Astrocyte (in vitro differentiated cells and primary cell): ENCODE data around the gene MAS1L. TPM values are rescaled to one million over a fixed set of nuclear protein-coding genes. Genes with fewer than 3 reads are reported as not detected.

Source experiments
- DNase-seq: peaks from one replicate; pipeline ENCODE4 v3.0.0-alpha.2; 2010; ENCODE audit warnings: low read depth
- FAIRE-seq: peaks from 2 replicates; lab custom pipeline; 2011; peaks lifted over from hg19 to GRCh38; lab: Jason Lieb, UNC
- H2AFZ ChIP-seq: 2 replicates; pipeline ENCODE4 v1.6.0; 2012; ENCODE audit warnings: low read depth, low read length, inconsistent platforms
- H3K27ac ChIP-seq: 2 replicates; pipeline ENCODE4 v1.5.1; 2011; ENCODE audit warnings: low read depth, low read length, inconsistent platforms
- H3K27me3 ChIP-seq: 2 replicates; pipeline ENCODE4 v1.6.0; 2011; ENCODE audit warnings: low read length, inconsistent platforms; ENCODE audit not compliant: insufficient read depth
- H3K36me3 ChIP-seq: 2 replicates; pipeline ENCODE4 v1.5.1; 2011; ENCODE audit warnings: low read length, inconsistent platforms; ENCODE audit not compliant: insufficient read depth
- H3K4me1 ChIP-seq: 2 replicates; pipeline ENCODE4 v1.5.1; 2011; ENCODE audit warnings: low read length, inconsistent platforms; ENCODE audit not compliant: insufficient read depth
- H3K4me2 ChIP-seq: 2 replicates; pipeline ENCODE4 v1.6.0; 2012; ENCODE audit warnings: low read length, inconsistent platforms
- H3K4me3 ChIP-seq: 2 replicates; pipeline ENCODE4 v1.5.1; 2011; ENCODE audit warnings: low read depth, mild to moderate bottlenecking, low read length, inconsistent platforms; ENCODE audit not compliant: insufficient read depth
- H3K79me2 ChIP-seq: 2 replicates; pipeline ENCODE4 v1.6.0; 2012; ENCODE audit warnings: mild to moderate bottlenecking, low read length, inconsistent platforms; ENCODE audit not compliant: insufficient read depth
- H3K9ac ChIP-seq: 2 replicates; pipeline ENCODE4 v1.6.0; 2012; ENCODE audit warnings: mild to moderate bottlenecking, low read length, inconsistent platforms
- H3K9me3 ChIP-seq: 2 replicates; pipeline ENCODE4 v1.5.1; 2012; ENCODE audit warnings: low read depth, mild to moderate bottlenecking, low read length, inconsistent platforms; ENCODE audit not compliant: insufficient read depth
- H4K20me1 ChIP-seq: 2 replicates; pipeline ENCODE4 v1.6.0; 2012; ENCODE audit warnings: low read length, inconsistent platforms; ENCODE audit not compliant: insufficient read depth
- H3K27ac Mint-ChIP-seq: one replicate; pipeline ENCODE4 v1.8.0; 2021; ENCODE audit warnings: mild to moderate bottlenecking, mixed read lengths; ENCODE audit not compliant: unreplicated experiment
- H3K27me3 Mint-ChIP-seq: one replicate; pipeline ENCODE4 v1.8.0; 2021; ENCODE audit warnings: low read depth, mixed read lengths; ENCODE audit not compliant: unreplicated experiment
- H3K36me3 Mint-ChIP-seq: one replicate; pipeline ENCODE4 v1.8.0; 2021; ENCODE audit warnings: low read depth, mixed read lengths; ENCODE audit not compliant: unreplicated experiment
- H3K4me1 Mint-ChIP-seq: one replicate; pipeline ENCODE4 v1.8.0; 2021; ENCODE audit warnings: low read depth, mixed read lengths; ENCODE audit not compliant: unreplicated experiment
- H3K4me3 Mint-ChIP-seq: one replicate; pipeline ENCODE4 v1.8.0; 2021; ENCODE audit warnings: mild to moderate bottlenecking, moderate library complexity, mixed read lengths; ENCODE audit not compliant: unreplicated experiment
- H3K9me3 Mint-ChIP-seq: one replicate; pipeline ENCODE4 v1.8.0; 2021; ENCODE audit warnings: mild to moderate bottlenecking, mixed read lengths; ENCODE audit not compliant: unreplicated experiment
- CTCF ChIP-seq: IDR thresholded peaks from 2 replicates; pipeline ENCODE4 v1.5.1; 2011; ENCODE audit warnings: low read depth, mild to moderate bottlenecking, inconsistent platforms, low read length, moderate library complexity; ENCODE audit not compliant: insufficient read depth
- EZH2 ChIP-seq: IDR thresholded peaks from 2 replicates; pipeline ENCODE4 v1.6.1; 2012; ENCODE audit warnings: mild to moderate bottlenecking, low read length, inconsistent platforms; ENCODE audit not compliant: insufficient read depth
- total RNA-seq: library from RNA; stranded (reverse); gene quantifications from 2 replicates; pipeline ENCODE4 v1.2.1, GENCODE V29; 2021

The MAS1L gene
- total RNA-seq, 1 donor from 2014 or later = not detected

DNA sequence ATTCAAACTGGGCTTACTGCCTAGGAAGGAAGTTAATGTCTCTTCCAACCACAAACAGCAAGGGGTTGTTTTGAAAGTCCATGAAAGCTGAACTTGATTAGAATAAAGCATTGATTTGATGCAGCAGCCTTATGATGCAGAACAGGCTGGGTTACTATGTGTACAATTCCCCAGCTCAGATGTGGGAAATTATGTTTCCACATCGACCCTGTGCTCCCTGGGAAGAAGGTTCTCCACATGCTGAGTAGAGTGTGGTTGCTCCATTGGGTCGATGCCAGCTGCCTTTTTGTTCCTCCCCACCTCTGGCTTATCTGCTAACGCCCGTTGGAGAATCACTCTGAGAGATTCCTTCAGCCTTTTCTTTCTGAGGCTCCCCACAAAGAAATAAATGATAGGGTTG is 1.2 kb downstream of the MAS1L start:
- TF ChIP-seq CTCF = no peak
- TF ChIP-seq EZH2 = no peak
- H3K36me3 Mint-ChIP-seq = no peaks in the 10 kb centered on the region
- no peak overlapping the region for H3K4me3 Mint-ChIP-seq
- Histone ChIP-seq H3K4me3 (no peak overlapping the region), H3K27me3 (no peaks in the 10 kb centered on the region), H3K9me3 (peaks cover 5% of the 10 kb centered on the region), H4K20me1 (no peaks in the 10 kb centered on the region), H3K79me2 (no peaks in the 10 kb centered on the region), H3K36me3 (no peaks in the 10 kb centered on the region), H3K27ac (no peak overlapping the region), H3K9ac (no peak overlapping the region), H2AFZ (no peak overlapping the region), H3K4me2 (no peak overlapping the region), H3K4me1 (peaks cover 3% of the 10 kb centered on the region)
- H3K9me3 Mint-ChIP-seq = peaks cover 6% of the 10 kb centered on the region
- FAIRE-seq (no peak), DNase-seq (no peak)
- H3K27ac Mint-ChIP-seq = no peak overlapping the region
- peaks cover 4% of the 10 kb centered on the region for H3K27me3 Mint-ChIP-seq
- peaks cover 2% of the 10 kb centered on the region for H3K4me1 Mint-ChIP-seq

DNA sequence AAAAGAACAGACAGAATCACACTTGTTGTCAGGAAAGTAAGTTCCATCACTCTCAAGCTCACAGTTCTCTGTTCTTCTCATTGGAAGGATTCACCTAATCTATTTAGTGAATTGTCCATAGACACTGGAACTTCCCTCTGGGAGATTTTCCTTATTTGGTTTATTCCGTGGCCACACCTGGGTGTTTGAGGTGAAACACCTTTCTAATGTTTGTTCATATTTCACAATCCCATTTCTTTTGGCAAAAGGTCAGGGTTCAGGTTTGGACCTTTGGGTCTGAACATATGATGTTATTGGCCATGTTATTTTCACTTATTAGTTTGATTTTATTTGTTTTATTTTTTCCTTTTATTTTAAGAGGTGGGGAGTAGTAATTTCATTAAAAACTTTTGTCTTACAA is 4.0 kb downstream of the MAS1L start:
- Histone ChIP-seq H3K4me2 (no peak overlapping the region), H3K9me3 (peaks cover 3% of the 10 kb centered on the region), H3K4me3 (no peak overlapping the region), H2AFZ (no peak overlapping the region), H3K27me3 (no peaks in the 10 kb centered on the region), H3K4me1 (peaks cover 3% of the 10 kb centered on the region), H3K27ac (peak overlapping the region; percentile 51), H4K20me1 (no peaks in the 10 kb centered on the region), H3K36me3 (no peaks in the 10 kb centered on the region), H3K9ac (no peak overlapping the region), H3K79me2 (no peaks in the 10 kb centered on the region)
- DNase-seq (no peak), FAIRE-seq (no peak)
- TF ChIP-seq CTCF = no peak
- TF ChIP-seq EZH2 = no peak
- Mint-ChIP-seq H3K9me3 (peaks cover 2% of the 10 kb centered on the region), H3K27ac (no peak overlapping the region), H3K36me3 (no peaks in the 10 kb centered on the region), H3K27me3 (peaks cover 4% of the 10 kb centered on the region), H3K4me1 (no peaks in the 10 kb centered on the region), H3K4me3 (no peak overlapping the region)

- H3K27ac ChIP-seq = peak overlapping the region; percentile 51
- H3K9me3 ChIP-seq = peaks cover 3% of the 10 kb centered on the region
- Mint-ChIP-seq H3K27ac (no peak overlapping the region), H3K27me3 (peaks cover 4% of the 10 kb centered on the region), H3K4me1 (no peaks in the 10 kb centered on the region), H3K36me3 (no peaks in the 10 kb centered on the region), H3K9me3 (peaks cover 2% of the 10 kb centered on the region), H3K4me3 (no peak overlapping the region)
- no peak overlapping the region for H3K9ac ChIP-seq
- no peaks in the 10 kb centered on the region for H4K20me1 ChIP-seq
- FAIRE-seq (no peak), DNase-seq (no peak)
- H3K4me3 ChIP-seq = no peak overlapping the region
- H3K27me3 ChIP-seq = no peaks in the 10 kb centered on the region
- H3K36me3 ChIP-seq = no peaks in the 10 kb centered on the region
- no peaks in the 10 kb centered on the region for H3K79me2 ChIP-seq
- H2AFZ ChIP-seq = no peak overlapping the region
- TF ChIP-seq CTCF (no peak), EZH2 (no peak)
- peaks cover 3% of the 10 kb centered on the region for H3K4me1 ChIP-seq
- H3K4me2 ChIP-seq = no peak overlapping the region
These were observed 4.6 kb downstream of the MAS1L start for GRCh38 chr6:29483186-29483585.
